Uterus (tissue), 4 donors: ENCODE results near the gene ZDHHC11. TPM values are rescaled to one million over a fixed set of nuclear protein-coding genes. Genes with fewer than 3 reads are reported as not detected.

ENCODE experiments used
- DNase-seq, 2 donors: peaks; one replicate each; pipeline ENCODE4 v3.0.0-alpha.2; 2019 to 2020
- H3K27ac ChIP-seq, 2 donors: fragments of 200-600 bp; sonication (generic); 1 replicate in 1 of 2; 2 replicates in 1 of 2; pipeline ENCODE4 v1.5.1; 2016 to 2018
- H3K27me3 ChIP-seq, 2 donors: fragments of 200-600 bp; sonication (generic); one replicate each; pipeline ENCODE4 v1.5.1; 2018 to 2019; ENCODE audit warnings: control low read depth in 1 of 2
- H3K36me3 ChIP-seq, 2 donors: fragments of 200-600 bp; sonication (generic); one replicate each; pipeline ENCODE4 v1.5.1; 2019; ENCODE audit warnings: control low read depth in 1 of 2
- H3K4me1 ChIP-seq, 2 donors: fragments of 200-600 bp; sonication (generic); one replicate each; pipeline ENCODE4 v1.5.1; 2018 to 2019; ENCODE audit warnings: control low read depth in 1 of 2
- H3K4me3 ChIP-seq, 2 donors: fragments of 200-600 bp; sonication (generic); 1 replicate in 1 of 2; 2 replicates in 1 of 2; pipeline ENCODE4 v1.5.1; 2018 to 2019; ENCODE audit warnings: mild to moderate bottlenecking in 1 of 2
- H3K9me3 ChIP-seq, 2 donors: fragments of 200-600 bp; sonication (generic); one replicate each; pipeline ENCODE4 v1.5.1; 2019; ENCODE audit warnings: control low read depth in 1 of 2
- CTCF ChIP-seq, 4 experiments: fragments of 200-600 bp in 2 of 4; fragments of 450-650 bp in 2 of 4; sonication (generic) in 2 of 4; IDR thresholded peaks; one replicate each; pipeline ENCODE4 v1.5.1; 2016 to 2019; ENCODE audit warnings: antibody characterized with exemption in 4 of 4, mild to moderate bottlenecking in 2 of 4, moderate library complexity in 1 of 4
- POLR2A ChIP-seq, 2 donors: fragments of 450-650 bp; IDR thresholded peaks; one replicate each; pipeline ENCODE4 v1.6.1; 2016; ENCODE audit warnings: antibody characterized with exemption in 2 of 2, mild to moderate bottlenecking in 1 of 2, moderate library complexity in 1 of 2
- intact Hi-C: fragments of 100-400 bp; cut with DNase I; formaldehyde crosslinking; loops from one replicate; pipeline ENCODE4 v1.15.1; 2023; ENCODE audit warnings: low total_unique reads
- total RNA-seq, 4 donors: library from RNA; depleted of rRNA in 3 of 4; stranded (reverse); fragments of >200 nt in 3 of 4; gene quantifications; one replicate each; pipeline versions ENCODE4 v1.1.0 to v1.2.4, GENCODE V29; 2014 to 2023
- donor health status: DM: yes; HTN: yes; CAD: no.

The ZDHHC11 gene
- total RNA-seq, 4 donors from 2014 or later, result 1.8 to 14.4 (median 8.2) TPM; not detected in 1

- no peaks in the 10 kb centered on the region for H3K36me3 ChIP-seq
- H3K4me1 ChIP-seq, result peaks cover 0 to 14% of the 10 kb centered on the region in 2 donors
- no peak overlapping the region for H3K4me3 ChIP-seq
- H3K27me3 ChIP-seq, result no peaks in the 10 kb centered on the region
- intact Hi-C loops, result no loop called here
- H3K27ac ChIP-seq, result no peak overlapping the region
- no peaks in the 10 kb centered on the region for H3K9me3 ChIP-seq
- no peak for DNase-seq
- no peak for TF ChIP-seq POLR2A (IDR thresholded peaks at IDR 0.05)
- no peak for TF ChIP-seq CTCF (IDR thresholded peaks at IDR 0.05)
Observed at GRCh38 chr5:887947-888637, 37.3 kb upstream of the ZDHHC11 start.

GRCh38 chr5:886716-887325 lies 36.0 kb upstream of the ZDHHC11 start:
- Histone ChIP-seq H3K36me3 (no peaks in the 10 kb centered on the region), H3K4me3 (no peak overlapping the region), H3K27ac (no peak overlapping the region), H3K4me1 (peaks cover 0 to 8% of the 10 kb centered on the region in 2 donors), H3K9me3 (no peaks in the 10 kb centered on the region), H3K27me3 (no peaks in the 10 kb centered on the region)
- intact Hi-C loops, result no loop called here
- TF ChIP-seq CTCF (IDR thresholded peaks at IDR 0.05) (no peak), POLR2A (IDR thresholded peaks at IDR 0.05) (no peak)
- DNase-seq, result no peak

- TF ChIP-seq CTCF (IDR thresholded peaks at IDR 0.05) (no peak), POLR2A (IDR thresholded peaks at IDR 0.05) (no peak)
- Histone ChIP-seq H3K4me1 (peaks cover 0 to under 1% of the 10 kb centered on the region in 2 donors), H3K9me3 (no peaks in the 10 kb centered on the region), H3K4me3 (no peak overlapping the region), H3K27ac (no peak overlapping the region), H3K36me3 (no peaks in the 10 kb centered on the region), H3K27me3 (no peaks in the 10 kb centered on the region)
- no peak for DNase-seq
- intact Hi-C loops, result no loop called here
Observed at GRCh38 chr5:886036-886435, 35.2 kb upstream of the ZDHHC11 start.

- Histone ChIP-seq H3K27ac (no peak overlapping the region), H3K4me3 (no peak overlapping the region), H3K36me3 (no peaks in the 10 kb centered on the region), H3K9me3 (no peaks in the 10 kb centered on the region), H3K27me3 (no peaks in the 10 kb centered on the region), H3K4me1 (no peaks in the 10 kb centered on the region)
- no peak for TF ChIP-seq CTCF (IDR thresholded peaks at IDR 0.05)
- TF ChIP-seq POLR2A (IDR thresholded peaks at IDR 0.05), result no peak
- intact Hi-C loops, result no loop called here
- no peak for DNase-seq
Observed at GRCh38 chr5:885529-885928, 34.7 kb upstream of the ZDHHC11 start.

- Histone ChIP-seq H3K27me3 (no peaks in the 10 kb centered on the region), H3K27ac (no peak overlapping the region), H3K4me3 (no peak overlapping the region), H3K9me3 (no peaks in the 10 kb centered on the region), H3K4me1 (no peaks in the 10 kb centered on the region), H3K36me3 (no peaks in the 10 kb centered on the region)
- no peak for DNase-seq
- intact Hi-C loops, result no loop called here
- TF ChIP-seq POLR2A (IDR thresholded peaks at IDR 0.05) (no peak), CTCF (IDR thresholded peaks at IDR 0.05) (no peak)
Observed at GRCh38 chr5:885127-885442, 34.3 kb upstream of the ZDHHC11 start.
